Smooth muscle cell of the brain vasculature (primary cell): ENCODE measurements around the gene GRIK4.

ENCODE experiments used
- DNase-seq: peaks from one replicate; pipeline ENCODE4 v3.0.0-alpha.2; 2012; ENCODE audit warnings: low read depth, low spot score

Gene GRIK4

DNA sequence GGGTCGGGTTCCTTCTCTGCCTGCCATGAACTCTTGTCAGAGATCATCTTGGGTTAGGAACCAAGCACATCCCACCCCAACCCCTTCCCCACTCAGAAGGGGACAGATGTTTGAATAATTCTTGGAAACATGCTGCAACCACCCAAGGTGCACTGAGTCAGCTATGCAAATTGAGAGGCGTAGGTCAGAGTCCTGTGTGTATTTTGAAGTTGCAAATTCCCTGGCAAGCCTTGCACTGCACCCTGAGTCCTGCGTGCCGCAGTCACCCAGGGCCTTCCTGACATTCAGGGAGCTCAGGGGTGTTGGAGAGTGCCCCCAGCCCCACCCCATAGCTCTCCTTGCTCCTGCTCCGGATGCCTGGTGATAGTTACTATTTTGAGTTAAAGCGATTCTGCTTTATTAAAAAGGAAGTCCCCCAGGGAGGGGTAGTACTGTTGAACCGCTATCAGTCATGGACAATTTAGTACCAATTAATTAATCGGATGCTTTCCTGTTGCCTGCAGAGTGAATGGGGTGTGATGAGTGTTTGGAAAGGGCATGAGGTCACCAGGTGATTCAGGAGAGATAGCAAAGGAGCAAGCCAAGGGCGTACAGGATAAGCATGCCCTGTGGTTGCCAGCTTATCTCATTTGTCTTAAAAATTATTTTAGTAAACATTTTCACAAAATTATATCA lies 123.7 kb downstream of the GRIK4 start:
- DNase-seq: no peak

DNA sequence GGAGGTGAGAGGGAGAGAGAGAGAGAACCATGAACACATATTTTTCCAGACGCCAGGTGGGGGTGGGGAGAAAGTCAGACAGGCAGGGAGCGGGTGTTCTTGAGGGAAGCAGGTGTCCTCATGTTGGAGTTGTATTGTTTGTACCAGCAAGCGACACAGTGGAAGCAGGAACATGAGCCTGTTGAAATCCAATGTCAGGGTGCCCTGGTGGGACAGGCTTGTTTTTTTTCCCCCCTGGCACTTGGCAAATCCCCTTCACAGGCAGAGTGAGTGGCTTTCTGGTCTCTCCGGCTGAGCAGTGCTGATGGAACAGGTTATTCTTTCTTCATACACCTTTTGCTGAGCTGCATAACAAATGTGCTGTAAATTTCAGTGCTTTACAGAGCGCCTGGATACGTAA lies 125.6 kb downstream of the GRIK4 start:
- no peak for DNase-seq

DNA sequence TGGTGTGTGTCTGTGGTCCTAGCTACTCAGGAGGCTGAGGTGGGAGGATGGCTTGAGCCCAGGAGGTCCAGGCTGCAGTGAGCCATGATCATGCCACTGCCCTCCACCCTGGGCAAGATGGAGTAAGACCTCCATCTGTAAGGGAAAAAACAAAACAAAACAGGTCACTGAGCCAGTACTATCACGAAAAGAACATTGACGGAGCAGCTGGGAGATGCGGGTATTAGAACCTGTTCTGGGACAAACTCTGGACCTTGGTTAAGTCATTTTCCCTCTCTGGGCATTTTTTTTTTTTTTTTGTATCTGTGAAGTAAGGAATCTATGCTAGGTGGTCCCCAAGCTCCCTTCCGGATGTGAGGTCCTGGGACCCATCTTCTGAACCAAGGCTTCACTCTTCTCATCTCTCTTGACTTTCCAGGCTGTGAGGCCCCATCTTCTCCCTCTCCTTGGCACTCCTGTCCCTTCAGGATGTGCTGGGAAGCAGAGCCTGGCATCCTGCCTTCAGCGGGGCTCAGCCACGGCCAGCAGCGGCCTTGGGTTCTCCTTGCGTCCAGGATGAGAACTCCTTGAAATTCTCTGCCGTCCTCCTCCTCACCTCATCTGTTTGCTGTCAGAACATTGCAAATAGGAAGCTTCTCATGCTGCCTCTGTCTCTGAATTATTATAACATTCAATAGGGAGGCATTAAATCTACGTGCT lies 130.8 kb downstream of the GRIK4 start:
- DNase-seq: no peak

DNA sequence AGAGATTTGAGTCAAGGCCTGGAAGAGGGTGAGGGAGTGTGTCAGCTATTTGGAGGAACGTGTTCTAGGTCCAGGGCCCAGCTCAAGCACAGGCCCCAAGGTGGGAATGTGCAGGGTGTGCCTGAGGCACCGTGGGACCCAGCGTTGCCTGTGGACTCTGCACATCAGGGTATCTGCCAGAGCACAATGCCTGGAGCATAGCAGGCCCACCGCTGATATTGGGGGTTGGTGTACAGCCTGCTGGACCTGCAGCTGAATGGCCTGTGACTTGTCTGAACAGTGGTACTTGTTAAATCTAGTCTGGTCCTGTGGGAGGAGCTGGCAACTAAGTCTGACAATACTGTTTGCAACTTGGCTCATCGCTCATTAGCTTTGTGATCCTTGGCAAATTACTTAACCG lies 131.7 kb downstream of the GRIK4 start:
- no peak for DNase-seq

DNA sequence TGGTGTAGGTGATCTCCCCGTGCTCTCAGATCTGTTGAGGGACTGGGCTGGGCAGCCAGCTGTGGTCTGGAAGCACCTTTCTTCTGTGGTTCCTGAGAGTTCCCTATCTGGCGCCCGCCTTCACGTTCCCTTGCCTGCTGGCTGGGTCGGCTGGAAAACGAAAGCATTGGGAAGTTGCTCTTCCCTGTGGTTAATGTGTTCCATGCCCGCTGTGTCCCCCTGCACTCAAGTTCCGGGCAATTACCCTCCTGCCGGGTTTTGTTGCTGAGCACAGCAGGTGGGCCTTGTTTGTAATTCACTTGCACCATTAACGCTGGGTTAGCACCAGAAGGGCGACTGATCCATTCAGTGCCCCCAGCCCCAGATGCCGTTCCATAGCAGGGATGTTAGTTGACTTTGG lies 134.1 kb downstream of the GRIK4 start:
- DNase-seq: no peak

DNA sequence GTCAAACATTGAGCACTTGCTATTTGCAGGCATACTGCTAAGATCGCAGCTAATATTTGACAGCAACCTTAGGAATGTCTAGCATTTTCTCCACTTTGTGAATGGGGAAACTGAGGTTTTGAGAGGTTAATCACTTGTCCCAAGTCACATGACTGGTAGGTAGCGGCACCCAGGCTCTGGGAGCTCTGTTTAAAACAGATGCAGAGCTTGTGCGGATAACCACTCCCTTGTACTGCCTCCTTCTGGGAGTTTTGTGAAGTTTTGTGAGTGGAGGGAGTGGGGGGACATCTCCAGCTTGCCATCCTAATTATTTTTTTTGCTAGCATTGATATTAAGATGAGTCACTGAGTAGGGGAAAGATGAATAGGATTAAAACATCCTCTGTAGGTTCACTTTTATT lies 134.7 kb downstream of the GRIK4 start:
- no peak for DNase-seq

DNA sequence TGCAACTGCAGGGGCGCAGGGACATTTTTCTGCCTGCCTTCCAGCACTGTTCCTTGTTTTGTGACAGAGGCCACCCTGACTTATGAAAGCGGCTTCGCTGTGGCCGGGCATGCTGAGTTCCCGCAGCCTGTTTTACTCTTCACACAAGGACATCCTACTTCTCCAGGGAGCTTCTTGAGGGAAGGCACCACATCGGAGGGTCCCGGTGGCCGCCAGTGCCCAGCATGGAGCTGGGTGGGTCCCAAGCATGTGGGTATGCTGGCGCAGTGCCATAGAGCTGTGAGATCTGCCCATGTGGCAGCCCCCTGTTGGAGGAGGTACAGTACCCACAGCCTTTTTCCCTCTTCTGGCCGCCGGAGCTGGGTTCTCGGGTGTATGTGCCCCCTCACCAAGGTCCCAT lies 136.1 kb downstream of the GRIK4 start:
- no peak for DNase-seq

DNA sequence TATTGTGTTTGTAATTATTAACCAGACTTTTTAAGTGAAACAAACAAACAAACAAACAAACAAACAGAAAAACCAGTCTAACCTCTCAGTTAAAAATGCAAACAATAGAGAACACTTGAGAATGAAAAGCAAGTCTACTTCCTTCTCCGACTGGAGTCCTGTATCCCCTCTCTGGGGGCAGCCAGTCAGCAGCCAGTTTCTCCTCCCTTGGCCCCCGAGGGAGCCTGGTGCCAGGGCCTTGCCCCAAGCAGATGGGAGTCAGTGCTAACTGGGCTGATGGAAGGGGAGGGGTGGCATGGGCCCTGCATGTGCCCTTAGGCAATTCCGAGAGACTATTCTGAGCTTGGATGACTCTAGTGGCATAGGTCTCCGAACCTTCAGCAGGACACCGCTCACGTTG lies 137.2 kb downstream of the GRIK4 start:
- no peak for DNase-seq

DNA sequence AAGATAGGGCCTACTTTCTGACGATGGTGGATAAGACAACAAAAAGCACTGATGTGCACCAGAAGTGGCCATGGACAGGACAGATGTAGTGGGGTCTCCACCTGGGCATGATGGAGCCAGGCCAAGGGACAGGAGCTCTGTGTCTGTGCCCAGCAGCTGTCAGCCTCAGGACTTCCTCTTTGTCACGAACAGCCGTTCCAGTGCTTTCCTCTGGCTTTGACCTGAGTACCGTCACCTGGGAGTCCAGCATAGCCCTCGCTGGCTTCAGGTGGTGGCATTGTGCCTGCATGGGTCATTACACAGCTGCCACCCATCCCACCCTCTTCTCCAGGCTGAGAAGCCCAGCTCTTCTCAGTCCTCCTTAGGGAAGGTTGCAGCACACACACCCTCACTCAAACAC lies 137.8 kb downstream of the GRIK4 start:
- DNase-seq: no peak

DNA sequence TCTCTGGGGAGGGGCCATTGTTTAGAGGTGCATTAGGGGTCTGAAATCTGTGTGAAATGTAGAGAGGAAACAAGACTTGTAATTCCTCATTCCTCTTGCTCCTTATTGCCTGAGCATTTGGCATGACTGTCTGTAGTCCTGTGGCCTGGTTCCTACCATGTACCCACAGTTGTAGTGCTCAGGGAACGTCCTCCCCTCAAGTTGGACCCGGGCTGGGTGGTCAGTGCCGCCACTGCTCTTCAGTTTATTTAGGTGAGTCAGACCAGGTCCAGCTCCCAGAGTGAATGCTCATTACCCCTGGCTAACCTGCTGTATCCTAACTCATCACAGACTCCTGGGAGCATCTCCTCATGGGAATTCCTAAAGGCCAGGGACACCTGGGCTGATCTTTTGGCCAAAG lies 139.8 kb downstream of the GRIK4 start:
- DNase-seq: no peak

DNA sequence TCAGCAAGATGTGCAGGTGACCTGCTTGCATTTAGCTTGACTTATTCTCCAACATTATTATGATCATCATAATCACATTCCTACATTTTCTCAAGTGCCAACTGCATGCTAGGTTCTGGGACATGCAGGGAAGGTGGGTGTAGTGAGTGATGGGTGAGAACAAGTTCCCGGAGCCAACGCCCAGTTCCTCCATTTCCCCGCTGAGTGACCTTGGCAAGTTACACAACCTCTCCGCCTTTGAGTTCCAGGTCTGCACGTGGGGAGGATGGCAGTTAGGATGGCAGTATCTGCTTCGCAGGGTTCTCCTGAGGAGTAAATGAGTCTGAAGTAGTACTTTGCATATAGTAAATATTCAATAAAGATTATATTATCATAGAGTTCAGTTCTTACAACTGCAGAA lies 140.3 kb downstream of the GRIK4 start:
- DNase-seq: no peak

DNA sequence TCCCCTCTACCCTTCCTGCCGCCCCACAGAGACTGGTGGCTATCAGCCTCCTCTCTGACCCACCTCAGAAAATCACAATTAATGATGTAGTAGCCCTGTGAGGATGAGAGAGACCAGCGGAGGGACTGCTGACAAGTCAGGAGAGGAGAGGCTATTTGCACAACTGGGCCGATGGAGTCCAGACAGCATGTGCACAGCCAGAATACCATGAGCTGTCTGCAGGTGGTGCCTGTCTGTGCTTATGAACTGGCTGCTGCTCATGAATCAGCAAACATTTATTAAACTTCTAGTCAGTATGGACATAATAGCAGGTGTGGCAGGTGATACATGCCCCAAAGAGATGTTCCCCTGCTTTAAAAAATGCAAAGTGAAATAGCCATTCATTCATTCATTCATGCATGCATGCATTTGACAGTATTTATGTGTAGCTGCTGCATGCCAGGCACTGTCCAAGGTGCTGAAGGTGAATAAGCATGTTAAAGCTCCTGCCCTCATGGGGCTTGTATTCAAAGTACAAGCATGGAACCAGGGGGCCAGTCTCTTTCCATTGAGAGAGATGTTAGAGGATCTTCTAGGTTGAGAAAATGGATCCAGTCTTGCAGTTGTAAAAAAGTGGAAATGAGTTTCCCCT lies 141.3 kb downstream of the GRIK4 start:
- DNase-seq: no peak

DNA sequence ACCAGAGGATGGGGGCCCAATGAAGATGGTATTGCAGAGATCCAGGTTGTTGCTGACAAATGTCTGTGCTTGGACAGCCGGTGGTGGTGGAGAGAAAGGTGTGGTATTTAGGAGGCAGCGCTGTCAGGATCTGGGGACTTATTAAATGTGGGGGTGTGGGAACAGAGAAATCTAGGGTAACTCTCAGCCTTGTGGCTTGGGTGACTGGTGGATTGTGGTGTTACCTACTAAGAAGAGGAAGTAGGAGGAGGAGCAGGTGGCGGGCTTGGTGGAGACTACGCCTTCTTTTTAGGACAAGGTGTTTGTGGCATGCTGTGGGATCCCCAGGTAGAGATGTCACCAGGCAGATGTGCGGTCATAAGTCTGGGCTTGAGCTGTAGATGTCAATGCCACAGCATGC lies 144.0 kb downstream of the GRIK4 start:
- no peak for DNase-seq

DNA sequence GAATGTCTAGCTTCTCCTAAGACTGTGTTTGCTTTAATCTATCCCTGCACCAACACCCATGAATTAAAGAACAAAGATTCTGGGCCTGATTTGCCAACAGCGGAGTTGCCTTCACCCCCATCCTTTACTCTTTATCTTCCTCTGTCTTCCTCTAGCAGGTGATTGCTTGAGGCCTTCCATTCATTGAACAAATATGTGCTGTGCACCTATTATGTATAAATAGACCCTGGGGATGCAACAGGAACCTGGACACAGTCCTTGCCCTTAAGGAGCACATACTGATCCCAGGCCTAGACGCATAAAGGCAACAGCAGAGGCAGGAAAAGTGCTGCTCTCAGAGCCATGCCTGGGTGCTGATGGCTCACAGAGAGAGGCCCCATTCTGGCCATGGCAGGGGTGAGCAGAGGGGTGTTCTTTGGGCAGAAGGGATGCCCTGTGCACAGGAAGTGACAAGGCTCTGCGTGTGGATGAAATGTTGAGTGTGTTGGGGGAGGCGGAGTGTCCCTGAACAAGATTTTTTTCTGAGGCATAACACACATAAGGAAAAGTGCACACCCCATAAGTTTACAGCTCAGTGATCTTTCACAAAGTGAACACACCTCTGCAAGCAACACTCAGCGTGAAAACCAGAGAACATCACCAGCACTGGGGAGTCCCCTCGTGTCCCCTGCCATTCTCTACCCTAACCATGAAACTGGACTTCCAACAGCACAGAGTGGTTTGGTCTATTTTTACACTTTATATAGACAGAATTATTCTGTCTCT lies 145.9 kb downstream of the GRIK4 start:
- no peak for DNase-seq

DNA sequence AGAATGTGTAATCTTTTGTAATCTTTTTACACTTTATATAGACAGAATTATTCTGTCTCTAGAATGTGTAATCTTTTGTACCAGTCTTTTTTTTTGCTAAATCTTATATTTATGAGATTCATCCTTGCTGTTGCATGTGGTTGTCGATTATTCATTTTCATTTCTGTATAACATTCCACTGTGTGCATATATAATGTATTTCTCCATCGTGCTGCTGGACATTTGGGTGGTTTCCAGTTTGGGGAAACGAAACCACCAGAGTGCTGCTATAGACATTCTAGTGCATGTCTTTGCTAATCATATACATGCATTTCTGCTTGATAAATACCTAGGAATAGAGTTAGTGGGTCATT lies 146.5 kb downstream of the GRIK4 start:
- DNase-seq: no peak

DNA sequence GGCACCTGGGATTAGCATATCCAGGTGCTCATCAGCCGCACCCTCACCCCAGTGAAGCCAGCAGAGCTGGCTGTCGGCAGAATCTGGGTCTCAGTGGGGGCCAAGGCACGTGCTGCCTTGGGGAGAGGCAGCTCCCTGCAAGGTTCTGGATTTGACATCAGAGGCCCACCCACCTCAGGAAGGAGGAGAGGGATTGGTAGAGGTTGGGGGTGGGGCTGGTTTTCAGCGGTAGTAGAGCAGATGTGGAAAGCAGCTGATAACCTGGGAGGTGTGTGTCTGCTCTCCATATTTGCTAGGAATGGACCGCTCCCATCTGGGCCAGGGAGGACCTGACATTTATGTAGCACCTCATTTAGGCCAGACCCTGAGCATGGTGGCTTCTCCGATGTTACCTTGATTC lies 147.5 kb downstream of the GRIK4 start:
- no peak for DNase-seq

DNA sequence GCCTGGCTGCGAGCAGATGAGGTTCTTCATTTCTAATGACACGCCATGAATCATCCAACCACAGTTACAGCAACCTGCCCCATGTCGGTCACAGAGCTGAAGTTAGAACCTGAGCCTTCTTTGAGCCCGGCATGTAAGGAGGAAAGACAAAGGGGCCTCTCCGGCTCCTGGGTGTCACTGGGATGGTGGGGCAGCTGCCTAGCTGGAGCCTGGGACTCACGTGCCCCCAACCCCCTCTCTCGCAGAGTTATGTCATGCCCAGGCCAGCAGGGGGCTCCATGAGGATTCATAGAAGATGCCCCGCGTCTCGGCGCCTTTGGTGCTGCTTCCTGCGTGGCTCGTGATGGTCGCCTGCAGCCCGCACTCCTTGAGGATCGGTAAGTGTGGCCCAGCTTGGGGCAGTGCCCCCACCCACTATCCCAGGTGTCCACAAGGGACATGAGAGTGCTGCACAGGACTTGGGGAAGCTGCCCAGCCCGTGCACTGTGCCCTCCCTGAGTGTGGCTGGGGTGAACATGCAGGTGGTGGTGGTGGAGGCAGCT lies 148.5 kb downstream of the GRIK4 start:
- DNase-seq: no peak

DNA sequence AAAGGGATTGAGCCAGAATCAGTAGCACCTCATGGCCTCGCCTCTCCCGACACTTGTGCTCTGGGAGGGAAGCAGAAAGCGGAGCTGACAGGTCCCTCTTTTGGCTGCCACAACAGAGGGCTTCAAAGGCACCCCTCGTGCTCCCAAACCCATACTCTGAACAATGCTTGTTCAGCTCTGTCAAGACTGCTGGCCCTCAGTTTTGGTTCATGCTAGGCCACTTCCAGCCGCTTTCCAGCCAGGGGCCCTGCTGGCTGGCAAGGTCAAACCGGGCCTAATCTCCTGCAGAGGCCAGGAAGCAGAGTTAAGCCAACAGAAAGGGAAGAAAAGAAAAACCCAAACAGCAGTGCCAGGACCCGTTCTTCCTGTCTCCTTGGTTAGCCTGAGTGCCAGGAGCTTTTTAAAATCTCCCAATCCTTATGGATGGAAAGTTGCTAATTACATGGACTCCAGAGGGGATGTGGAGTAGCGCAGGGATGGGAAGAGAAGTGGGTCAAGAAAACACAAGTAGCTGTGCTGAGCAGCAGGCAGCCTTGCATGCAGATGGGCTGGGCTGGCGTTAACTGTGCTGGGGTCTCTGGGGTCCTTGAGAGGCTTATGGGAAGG lies 150.6 kb downstream of the GRIK4 start:
- DNase-seq: no peak

DNA sequence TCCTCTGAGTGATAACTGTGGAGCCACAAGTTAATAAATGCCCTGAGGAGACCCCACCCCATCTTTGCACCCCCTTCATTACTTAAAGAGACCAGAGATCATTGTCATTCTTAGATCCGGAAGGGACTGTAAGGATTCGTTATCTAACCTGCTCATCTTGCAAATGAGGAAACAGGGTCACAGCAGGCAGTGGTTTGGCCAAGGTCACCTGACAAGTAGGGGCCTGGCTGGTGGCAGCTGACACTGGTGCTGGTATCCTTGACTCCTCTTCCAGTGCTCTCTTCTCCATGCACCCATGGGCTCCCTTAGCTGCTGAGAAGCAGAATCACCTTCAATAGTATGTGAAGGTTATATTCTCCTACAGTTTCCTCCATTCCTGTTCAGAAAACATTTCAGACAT lies 151.6 kb downstream of the GRIK4 start:
- no peak for DNase-seq

DNA sequence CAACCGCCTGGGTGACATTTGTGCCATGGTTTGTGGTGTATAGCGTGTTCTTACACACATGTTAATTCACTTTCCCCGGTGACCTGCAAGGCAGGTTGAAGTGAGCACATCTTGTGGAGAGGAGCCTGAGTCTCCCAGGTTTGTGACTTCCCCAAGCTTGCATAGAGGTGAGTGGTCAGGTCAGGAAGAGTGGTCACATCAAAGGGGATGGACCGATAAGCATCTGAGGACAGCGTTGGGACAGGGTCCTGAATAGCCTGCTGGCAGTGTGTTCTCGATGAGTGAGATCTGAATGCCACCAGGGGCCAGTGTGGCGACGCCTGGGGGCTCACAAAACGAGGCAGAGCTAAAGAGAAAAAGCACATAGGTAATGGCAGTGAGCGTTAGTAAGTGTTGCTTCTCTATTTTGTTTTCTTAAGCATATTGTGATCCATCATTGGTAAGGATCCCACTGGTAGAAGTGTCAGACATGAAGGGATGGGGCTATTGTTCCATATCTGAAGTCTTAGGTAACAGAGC lies 154.6 kb downstream of the GRIK4 start:
- no peak for DNase-seq

DNA sequence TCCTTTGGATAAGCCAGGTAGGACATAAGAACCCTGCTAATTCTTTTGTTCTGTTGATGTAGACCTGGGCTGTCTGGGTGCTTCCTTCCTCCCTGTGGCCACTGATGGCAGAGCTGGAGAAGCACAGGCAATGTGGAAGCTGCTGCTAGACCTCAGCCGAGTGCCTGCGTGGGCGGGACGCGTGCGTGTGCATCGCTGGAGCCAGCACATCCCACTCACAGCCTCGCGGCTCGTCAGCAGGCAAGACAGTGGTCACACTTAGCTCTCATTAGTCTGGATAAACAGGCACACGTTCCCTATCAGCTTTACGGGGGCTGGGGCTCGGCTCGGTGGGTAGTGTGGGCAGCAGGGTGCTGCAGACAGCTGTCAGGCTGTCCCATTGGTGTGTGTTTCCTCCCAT lies 155.7 kb downstream of the GRIK4 start:
- DNase-seq: no peak

DNA sequence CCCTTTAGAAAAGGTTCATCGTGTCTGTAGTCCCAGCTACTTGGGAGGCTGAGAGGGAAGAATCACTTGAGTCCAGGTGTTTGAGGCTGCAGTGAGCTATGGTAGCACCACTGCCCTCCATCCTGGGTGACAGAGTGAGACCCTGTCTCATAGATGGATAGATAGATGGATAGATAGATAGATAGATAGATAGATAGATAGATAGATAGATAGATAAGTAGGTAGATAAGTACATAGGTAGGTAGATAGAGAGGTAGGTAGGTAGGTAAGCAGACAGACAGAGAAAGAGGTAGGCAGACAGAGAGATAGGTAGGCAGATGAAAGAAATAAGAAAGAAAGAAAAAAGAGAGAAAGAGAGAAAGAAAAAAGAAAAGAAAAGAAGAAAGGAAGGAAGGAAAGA lies 156.4 kb downstream of the GRIK4 start:
- DNase-seq: no peak
